DOHH2 (cell line): Measurements from ENCODE around the gene CNTNAP2.

Experiments used
- H3F3A ChIP-seq: fragments of 200-600 bp; sonication (generic), shearing (Covaris generic); 2 replicates; pipeline ENCODE4 v1.6.0; 2016; ENCODE audit warnings: antibody characterized with exemption, mild to moderate bottlenecking; ENCODE audit not compliant: control insufficient read depth, insufficient read depth
- H3K27ac ChIP-seq: fragments of 200-600 bp; sonication (generic); 2 replicates; pipeline ENCODE4 v1.5.1; 2014; ENCODE audit warnings: low read depth, mild to moderate bottlenecking, low read length, moderate library complexity
- H3K27me3 ChIP-seq: fragments of 200-600 bp; sonication (generic); 2 replicates; pipeline ENCODE4 v1.6.1; 2014; ENCODE audit warnings: mild to moderate bottlenecking, low read length, mixed read lengths; ENCODE audit not compliant: control insufficient read depth
- H3K36me3 ChIP-seq: fragments of 200-600 bp; sonication (generic); 2 replicates; pipeline ENCODE4 v1.6.1; 2014; ENCODE audit warnings: mild to moderate bottlenecking, low read length, moderate library complexity, mixed read lengths; ENCODE audit not compliant: control insufficient read depth
- H3K4me1 ChIP-seq: fragments of 200-600 bp; sonication (generic); 2 replicates; pipeline ENCODE4 v1.6.1; 2014; ENCODE audit warnings: mild to moderate bottlenecking, low read length, mixed read lengths; ENCODE audit not compliant: control insufficient read depth
- H3K4me2 ChIP-seq: fragments of 200-600 bp; sonication (generic); 2 replicates; pipeline ENCODE4 v1.6.0; 2014; ENCODE audit warnings: mild to moderate bottlenecking, low read length, moderate library complexity
- H3K4me3 ChIP-seq: fragments of 200-600 bp; sonication (generic); 2 replicates; pipeline ENCODE4 v1.5.1; 2014; ENCODE audit warnings: mild to moderate bottlenecking, low read length, mixed read lengths
- H3K79me2 ChIP-seq: fragments of 200-600 bp; sonication (generic); 2 replicates; pipeline ENCODE4 v1.6.1; 2014; ENCODE audit warnings: mild to moderate bottlenecking, low read length, mixed read lengths; ENCODE audit not compliant: control insufficient read depth
- H3K9me2 ChIP-seq: fragments of 200-600 bp; sonication (generic); replicated peaks from 2 replicates; pipeline ENCODE4 v1.6.1; 2014; ENCODE audit warnings: mild to moderate bottlenecking, low read length, mixed read lengths; ENCODE audit not compliant: control insufficient read depth
- H3K9me3 ChIP-seq: fragments of 200-600 bp; sonication (generic); 2 replicates; pipeline ENCODE4 v1.6.1; 2014; ENCODE audit warnings: antibody characterized with exemption, low read length, mixed read lengths; ENCODE audit not compliant: control insufficient read depth, insufficient read depth
- H4K20me1 ChIP-seq: fragments of 200-600 bp; sonication (generic); 2 replicates; pipeline ENCODE4 v1.6.0; 2014; ENCODE audit warnings: low read depth, mild to moderate bottlenecking, antibody characterized with exemption, low read length, moderate library complexity; ENCODE audit not compliant: control insufficient read depth, insufficient read depth
- CTCF ChIP-seq: fragments of 200-600 bp; sonication (generic); IDR thresholded peaks from one replicate; pipeline ENCODE4 v1.5.1; 2014; ENCODE audit warnings: antibody characterized with exemption, mild to moderate bottlenecking, low read depth, low read length; ENCODE audit not compliant: poor library complexity, severe bottlenecking
- EZH2phosphoT487 ChIP-seq: fragments of 200-600 bp; sonication (generic); IDR thresholded peaks from 2 replicates; pipeline ENCODE4 v1.6.1; 2017; ENCODE audit warnings: borderline replicate concordance, mild to moderate bottlenecking, antibody characterized with exemption, low read length, moderate library complexity, mixed read lengths

Gene CNTNAP2

GRCh38 chr7:146249272-146249671 is 132.7 kb downstream of the CNTNAP2 start:
- Histone ChIP-seq H3K9me2 (0 out of 2 replicates have a peak, but pooled peaks cover 2% of the 10 kb centered on the region), H3K36me3 (no peaks in the 10 kb centered on the region), H3K4me2 (no peak overlapping the region), H3K9me3 (no peaks in the 10 kb centered on the region), H3K4me1 (no peaks in the 10 kb centered on the region), H3K4me3 (no peak overlapping the region), H3K27me3 (no peaks in the 10 kb centered on the region), H3F3A (no peaks in the 10 kb centered on the region), H3K79me2 (no peaks in the 10 kb centered on the region), H3K27ac (no peak overlapping the region), H4K20me1 (no peaks in the 10 kb centered on the region)
- TF ChIP-seq EZH2phosphoT487, result no peak
- no peak for TF ChIP-seq CTCF

GRCh38 chr7:146255609-146256008 is 139.0 kb downstream of the CNTNAP2 start:
- Histone ChIP-seq H3K4me2 (no peak overlapping the region), H3F3A (no peaks in the 10 kb centered on the region), H3K4me3 (no peak overlapping the region), H3K27ac (no peak overlapping the region), H4K20me1 (no peaks in the 10 kb centered on the region), H3K9me2 (no peaks in the 10 kb centered on the region), H3K36me3 (no peaks in the 10 kb centered on the region), H3K79me2 (no peaks in the 10 kb centered on the region), H3K4me1 (no peaks in the 10 kb centered on the region), H3K27me3 (no peaks in the 10 kb centered on the region), H3K9me3 (no peaks in the 10 kb centered on the region)
- TF ChIP-seq CTCF (no peak), EZH2phosphoT487 (no peak)

- no peak for TF ChIP-seq EZH2phosphoT487
- no peaks in the 10 kb centered on the region for H3K4me1 ChIP-seq
Observed at GRCh38 chr7:146262527-146262926, 145.9 kb downstream of the CNTNAP2 start.

GRCh38 chr7:146276888-146277287 is 160.3 kb downstream of the CNTNAP2 start:
- no peak for TF ChIP-seq EZH2phosphoT487
- H3F3A ChIP-seq, result no peaks in the 10 kb centered on the region
- H3K79me2 ChIP-seq, result no peaks in the 10 kb centered on the region
- H3K27ac ChIP-seq, result no peak overlapping the region
- no peaks in the 10 kb centered on the region for H3K9me2 ChIP-seq
- H3K4me3 ChIP-seq, result no peak overlapping the region
- H3K36me3 ChIP-seq, result no peaks in the 10 kb centered on the region
- H3K27me3 ChIP-seq, result no peaks in the 10 kb centered on the region
- no peak overlapping the region for H3K4me2 ChIP-seq
- no peaks in the 10 kb centered on the region for H3K9me3 ChIP-seq
- no peaks in the 10 kb centered on the region for H4K20me1 ChIP-seq
- H3K4me1 ChIP-seq, result no peaks in the 10 kb centered on the region

More at GRCh38 chr7:146262527-146262926, 145.9 kb downstream of the CNTNAP2 start:
- Histone ChIP-seq H3K79me2 (no peaks in the 10 kb centered on the region), H3F3A (no peaks in the 10 kb centered on the region), H3K27ac (no peak overlapping the region), H3K9me3 (no peaks in the 10 kb centered on the region), H3K36me3 (no peaks in the 10 kb centered on the region), H3K27me3 (no peaks in the 10 kb centered on the region), H3K9me2 (no peaks in the 10 kb centered on the region), H4K20me1 (no peaks in the 10 kb centered on the region), H3K4me3 (no peak overlapping the region), H3K4me2 (no peak overlapping the region)
